ENCODE results near the gene MAD1L1.
"Not testable (repeated sequence)": the region's sequence is repeated elsewhere in the genome, so short reads cannot be mapped to it uniquely, and the experiment has no call there.

Gene MAD1L1

DNA sequence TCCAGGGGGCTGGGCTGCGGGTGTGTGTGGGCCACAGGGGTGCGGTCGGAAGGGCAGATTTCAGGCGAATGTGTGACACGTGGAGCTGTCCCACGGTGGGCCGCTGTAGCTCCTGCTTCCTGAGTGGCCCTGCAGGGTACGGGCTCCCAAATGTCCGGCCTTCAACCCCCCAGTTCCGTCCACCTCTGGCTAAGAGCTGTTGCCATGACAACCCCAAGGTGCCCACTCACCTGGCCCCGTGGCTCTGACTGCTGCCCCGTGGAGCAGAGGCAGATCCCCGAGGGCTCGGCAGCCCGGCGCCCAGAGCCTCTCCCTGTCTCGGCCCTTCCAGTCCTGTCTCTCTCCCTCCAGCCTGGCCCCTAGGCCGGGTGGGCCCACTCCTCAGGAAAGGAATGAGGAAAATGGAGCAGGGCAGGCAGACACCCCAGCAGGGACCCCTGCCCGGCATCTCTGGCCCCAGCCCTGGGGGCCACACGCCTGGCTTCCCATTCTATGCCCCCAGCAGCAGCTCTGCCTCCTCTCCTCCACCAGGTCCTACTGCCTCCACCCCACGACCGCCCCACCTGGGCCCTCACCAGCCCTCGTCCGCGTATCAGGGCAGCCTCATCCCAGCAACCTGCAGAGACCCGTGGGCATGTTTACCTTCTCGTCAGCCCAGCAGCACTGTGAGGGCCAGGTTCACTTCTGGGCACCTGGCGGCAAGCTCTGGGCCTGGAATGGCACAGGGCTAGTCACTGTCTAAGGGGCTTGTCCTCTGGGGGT is 347.1 kb downstream of the MAD1L1 start:
- no peak for DNase-seq (ENCODE audit: extremely low read depth, low read depth)
- TF ChIP-seq, protein P1, sequence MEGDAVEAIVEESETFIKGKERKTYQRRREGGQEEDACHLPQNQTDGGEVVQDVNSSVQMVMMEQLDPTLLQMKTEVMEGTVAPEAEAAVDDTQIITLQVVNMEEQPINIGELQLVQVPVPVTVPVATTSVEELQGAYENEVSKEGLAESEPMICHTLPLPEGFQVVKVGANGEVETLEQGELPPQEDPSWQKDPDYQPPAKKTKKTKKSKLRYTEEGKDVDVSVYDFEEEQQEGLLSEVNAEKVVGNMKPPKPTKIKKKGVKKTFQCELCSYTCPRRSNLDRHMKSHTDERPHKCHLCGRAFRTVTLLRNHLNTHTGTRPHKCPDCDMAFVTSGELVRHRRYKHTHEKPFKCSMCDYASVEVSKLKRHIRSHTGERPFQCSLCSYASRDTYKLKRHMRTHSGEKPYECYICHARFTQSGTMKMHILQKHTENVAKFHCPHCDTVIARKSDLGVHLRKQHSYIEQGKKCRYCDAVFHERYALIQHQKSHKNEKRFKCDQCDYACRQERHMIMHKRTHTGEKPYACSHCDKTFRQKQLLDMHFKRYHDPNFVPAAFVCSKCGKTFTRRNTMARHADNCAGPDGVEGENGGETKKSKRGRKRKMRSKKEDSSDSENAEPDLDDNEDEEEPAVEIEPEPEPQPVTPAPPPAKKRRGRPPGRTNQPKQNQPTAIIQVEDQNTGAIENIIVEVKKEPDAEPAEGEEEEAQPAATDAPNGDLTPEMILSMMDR (IDR thresholded peaks at IDR 0.05; ENCODE audit: low read depth, low read length, missing control alignments), result no peak
- no peak overlapping the region for H3K4me3 ChIP-seq (replicated peaks; ENCODE audit: low read depth, low read length)

DNA sequence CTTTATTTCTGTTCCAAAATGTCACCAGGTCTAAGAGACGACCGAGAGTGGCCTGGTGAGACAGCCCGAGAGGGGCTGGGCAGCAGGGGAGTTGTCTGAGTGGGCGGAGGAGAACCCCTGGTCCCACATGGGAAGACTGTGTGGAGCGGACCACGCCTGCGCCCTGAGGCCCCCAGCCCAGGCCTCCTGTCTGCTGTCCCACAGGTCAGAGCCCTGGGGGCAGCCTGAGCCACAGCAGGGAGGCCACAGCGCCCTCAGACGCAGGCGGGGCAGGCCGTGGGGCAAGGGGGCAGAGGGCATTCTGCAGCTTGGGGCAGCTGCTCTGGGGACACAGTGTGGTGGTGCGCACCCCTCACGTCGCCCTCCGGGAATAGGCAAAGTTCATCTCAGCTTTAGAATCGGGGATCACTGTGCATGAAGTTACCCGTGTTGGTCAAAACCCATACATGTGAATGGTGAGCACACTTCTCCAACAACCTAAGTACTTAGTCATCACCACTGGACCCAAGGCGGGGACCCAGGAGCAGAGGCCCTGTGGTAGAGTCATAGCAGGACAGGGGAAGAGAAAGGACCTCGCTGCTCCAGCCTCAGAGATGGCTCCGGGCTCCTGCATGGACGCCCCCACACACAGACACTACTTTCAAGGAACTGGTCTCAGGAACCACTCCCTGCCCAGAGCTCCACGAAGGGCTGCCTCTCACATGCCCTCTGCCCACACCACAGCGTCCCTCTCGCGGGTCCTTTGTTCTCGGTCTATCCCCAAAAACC is 348.0 kb downstream of the MAD1L1 start:
- no peak overlapping the region for H3K4me3 ChIP-seq (replicated peaks; ENCODE audit: low read depth, low read length)
- no peak for DNase-seq (ENCODE audit: extremely low read depth, low read depth)
- TF ChIP-seq, protein P1 (IDR thresholded peaks at IDR 0.05; ENCODE audit: low read depth, low read length, missing control alignments), result no peak

DNA sequence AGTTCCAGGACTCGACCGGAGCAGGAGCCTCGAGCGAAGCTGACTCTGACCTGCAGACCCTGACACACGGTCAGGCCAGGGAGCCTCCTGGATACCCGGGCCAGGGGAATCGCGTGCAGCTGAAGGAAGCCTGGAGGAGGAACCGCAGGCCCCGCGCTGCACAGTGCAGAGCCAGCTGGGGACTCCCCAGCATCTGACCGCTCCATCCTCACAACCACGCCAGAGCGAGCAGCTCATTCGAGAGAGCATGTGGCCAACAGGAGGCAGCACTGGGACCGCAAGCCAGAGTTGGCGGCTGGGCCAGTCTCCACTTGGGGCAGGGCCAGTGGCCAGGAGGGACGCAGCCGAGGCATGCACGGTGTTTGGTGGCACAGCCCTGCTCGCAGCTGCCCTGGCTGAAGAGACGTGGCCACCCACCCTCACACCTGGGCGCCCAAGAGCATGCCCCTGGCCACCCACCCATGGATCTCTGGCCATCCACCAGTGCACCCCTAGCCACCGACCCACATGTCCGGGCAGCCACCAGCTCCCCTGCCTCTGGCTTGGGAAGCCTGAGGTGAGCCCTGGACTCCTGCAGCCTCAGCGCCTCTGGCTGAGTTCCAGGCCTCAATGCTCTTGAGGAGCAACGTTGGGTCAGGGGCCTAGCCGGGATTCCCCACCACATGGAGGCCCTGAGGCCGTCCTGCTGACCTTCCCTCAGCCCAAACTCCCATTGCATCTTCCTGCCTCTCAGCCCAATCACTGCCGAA is 348.7 kb downstream of the MAD1L1 start:
- H3K4me3 ChIP-seq (replicated peaks; ENCODE audit: low read depth, low read length), result no peak overlapping the region
- TF ChIP-seq, protein P1 (IDR thresholded peaks at IDR 0.05; ENCODE audit: low read depth, low read length, missing control alignments), result peak; percentile 9
- DNase-seq (ENCODE audit: extremely low read depth, low read depth), result no peak

DNA sequence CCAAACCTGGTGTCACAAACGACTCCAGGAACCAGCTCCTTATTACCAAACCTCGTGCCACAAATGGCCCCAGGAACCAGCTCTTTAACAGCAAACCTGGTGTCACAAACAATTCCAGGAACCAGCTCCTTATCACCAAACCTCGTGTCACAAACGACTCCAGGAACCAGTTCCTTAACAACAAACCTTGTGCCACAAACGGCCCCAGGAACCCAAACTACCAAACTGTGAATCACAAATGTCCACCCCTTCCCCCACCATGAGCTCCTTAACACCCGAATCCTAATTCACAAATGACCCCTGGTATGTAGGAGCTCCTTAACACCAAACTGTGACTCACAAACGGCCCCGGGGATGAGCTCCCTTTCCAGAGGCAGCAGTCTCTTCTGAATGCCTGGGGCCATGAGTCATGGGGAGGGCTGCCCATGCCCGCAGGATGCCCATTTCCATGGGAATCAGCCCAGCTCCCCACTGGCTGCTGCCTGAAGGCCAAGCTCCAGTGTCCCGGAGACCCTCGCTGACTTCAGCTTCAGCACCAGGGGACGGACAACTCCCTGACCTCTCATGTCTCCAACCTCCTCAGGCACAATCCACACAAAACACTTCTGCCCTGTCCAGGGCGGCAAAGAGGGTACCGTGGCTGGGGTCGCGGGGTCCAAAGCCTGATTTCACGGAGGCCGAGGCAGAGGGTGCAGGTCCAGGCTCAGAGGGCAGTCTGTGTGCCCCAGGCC is 349.5 kb downstream of the MAD1L1 start:
- peak; percentile 39 for DNase-seq (ENCODE audit: extremely low read depth, low read depth)
- TF ChIP-seq, protein P1 (IDR thresholded peaks at IDR 0.05; ENCODE audit: low read depth, low read length, missing control alignments), result no peak
- no peak overlapping the region for H3K4me3 ChIP-seq (replicated peaks; ENCODE audit: low read depth, low read length)

DNA sequence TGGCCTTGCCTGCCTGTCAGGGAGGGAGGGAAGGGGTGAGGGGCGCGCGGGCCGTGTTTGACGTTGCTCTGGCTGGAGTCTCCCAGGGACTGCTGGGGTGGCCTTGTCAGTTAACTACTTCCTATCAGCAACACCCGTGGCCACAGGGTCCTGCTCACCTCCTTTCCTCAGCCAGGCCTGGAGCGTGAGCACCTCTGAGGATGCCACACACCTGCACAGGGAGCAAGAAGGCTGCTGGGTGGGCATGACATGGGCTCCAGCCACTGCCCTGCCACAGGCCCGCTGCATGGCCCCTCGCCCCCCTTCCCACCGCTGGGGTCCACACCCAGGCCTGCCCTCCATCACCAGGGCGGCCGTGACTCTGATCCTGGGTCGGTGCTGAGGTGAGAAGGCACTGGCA is 350.3 kb downstream of the MAD1L1 start:
- DNase-seq (ENCODE audit: extremely low read depth, low read depth), result no peak
- TF ChIP-seq, protein P1 (IDR thresholded peaks at IDR 0.05; ENCODE audit: low read depth, low read length, missing control alignments), result no peak
- H3K4me3 ChIP-seq (replicated peaks; ENCODE audit: low read depth, low read length), result no peak overlapping the region

DNA sequence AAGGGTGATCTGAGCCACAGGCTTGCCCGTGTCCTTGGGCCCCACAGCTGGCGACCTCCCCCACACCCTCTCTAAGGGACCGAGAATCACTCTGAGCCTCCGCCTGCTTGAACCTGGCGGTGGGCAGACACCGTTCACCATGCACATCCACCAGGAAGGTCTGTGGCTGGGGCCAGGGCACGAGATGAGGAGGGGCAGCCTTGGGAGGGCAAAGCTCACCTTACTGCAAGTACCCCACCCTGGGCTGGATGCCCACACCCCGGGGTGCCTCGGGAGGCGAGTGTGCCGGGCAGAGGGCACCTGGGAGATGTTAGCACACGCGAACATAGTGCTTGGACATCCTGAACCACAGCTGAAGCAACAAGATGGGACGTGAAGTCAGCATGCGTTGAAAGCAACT is 350.8 kb downstream of the MAD1L1 start:
- no peak overlapping the region for H3K4me3 ChIP-seq (replicated peaks; ENCODE audit: low read depth, low read length)
- TF ChIP-seq, protein P1 (IDR thresholded peaks at IDR 0.05; ENCODE audit: low read depth, low read length, missing control alignments), result no peak
- no peak for DNase-seq (ENCODE audit: extremely low read depth, low read depth)

DNA sequence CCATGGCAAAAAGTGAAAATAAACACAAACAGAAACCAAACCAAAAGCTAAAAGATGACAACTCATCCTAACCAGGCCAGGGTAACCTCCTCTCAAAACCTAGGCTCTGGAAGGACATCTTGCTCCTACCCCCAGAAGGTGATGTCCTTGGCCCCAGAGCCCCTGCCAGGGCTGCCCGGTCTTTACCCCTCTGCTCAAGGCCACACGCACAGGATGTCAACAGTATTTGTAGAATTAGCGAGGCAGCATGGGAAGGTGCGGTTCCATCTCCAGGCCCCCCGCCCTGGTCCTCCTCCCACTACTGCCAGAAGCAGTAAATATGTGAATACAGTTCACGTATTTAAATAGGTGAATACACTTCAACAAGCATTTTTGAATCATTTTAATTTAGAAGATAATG is 356.1 kb downstream of the MAD1L1 start:
- H3K4me3 ChIP-seq (replicated peaks; ENCODE audit: low read depth, low read length); DNase-seq (ENCODE audit: extremely low read depth, low read depth): not testable (repeated sequence)

DNA sequence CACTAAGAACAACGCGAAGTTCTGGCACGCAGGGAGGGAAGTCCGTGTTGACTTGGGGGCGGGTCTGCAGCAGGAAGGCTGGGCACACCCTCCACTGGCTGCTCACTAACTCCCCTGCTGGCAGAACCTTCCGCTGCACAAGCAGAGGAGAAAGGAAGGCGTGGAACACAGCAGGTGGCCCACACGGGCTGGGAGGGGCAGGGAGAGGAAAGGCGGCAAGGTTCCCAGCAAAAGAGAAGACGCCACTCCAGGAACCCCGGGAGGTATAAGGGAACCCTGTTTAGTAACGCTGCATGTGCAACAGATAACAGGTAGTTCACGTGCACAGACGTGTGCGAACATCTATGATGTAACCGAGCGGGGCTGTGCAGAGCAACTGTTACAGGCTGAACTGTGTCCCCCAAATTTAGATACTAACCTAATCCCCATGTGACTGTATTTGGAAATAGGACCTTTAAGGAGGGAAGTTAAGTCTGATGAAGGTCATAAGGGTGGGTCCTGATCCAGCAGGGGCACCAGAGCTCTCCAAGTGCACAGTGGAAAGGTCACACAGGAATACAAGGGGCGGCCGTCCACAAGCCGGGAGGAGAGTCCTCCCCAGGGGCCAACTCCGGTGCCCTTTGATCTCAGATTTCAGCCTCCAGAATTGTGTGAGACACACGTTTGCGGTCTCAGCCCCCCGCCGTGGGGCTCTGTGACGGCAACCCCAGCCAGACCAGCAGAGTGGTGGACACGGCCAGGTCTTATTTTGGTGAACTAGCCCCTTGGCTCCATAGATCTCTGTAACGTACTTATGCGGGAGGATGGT is 357.1 kb downstream of the MAD1L1 start:
- not testable (repeated sequence) for DNase-seq (ENCODE audit: extremely low read depth, low read depth); H3K4me3 ChIP-seq (replicated peaks; ENCODE audit: low read depth, low read length)

All from HFF-Myc (cell line).